ENCODE data around the gene UBE2L6.
A peak's percentile ranks its signal among the peaks of the same experiment; 100 is the strongest.

UBE2L6 gene

DNA sequence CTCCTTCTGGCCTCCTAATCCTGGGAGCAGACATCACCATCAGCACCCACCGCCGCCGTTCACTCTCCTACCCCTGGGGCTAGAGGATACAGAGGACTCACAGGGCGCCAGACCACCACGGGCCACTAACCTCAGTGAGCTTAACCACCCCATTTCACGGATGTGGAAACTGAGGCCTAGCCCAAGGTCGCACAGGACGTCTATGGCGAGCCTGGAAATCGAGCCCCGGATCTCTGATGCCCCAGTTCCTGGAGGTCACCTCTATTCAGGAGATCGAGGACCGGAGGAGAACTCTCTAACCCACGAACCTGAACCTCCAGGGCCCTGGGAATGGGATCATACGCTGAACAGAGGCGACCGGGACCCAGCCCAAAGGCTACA, 37.3 kb downstream of the UBE2L6 start:
- no peak for DNase-seq (ENCODE audit: low spot score)

DNA sequence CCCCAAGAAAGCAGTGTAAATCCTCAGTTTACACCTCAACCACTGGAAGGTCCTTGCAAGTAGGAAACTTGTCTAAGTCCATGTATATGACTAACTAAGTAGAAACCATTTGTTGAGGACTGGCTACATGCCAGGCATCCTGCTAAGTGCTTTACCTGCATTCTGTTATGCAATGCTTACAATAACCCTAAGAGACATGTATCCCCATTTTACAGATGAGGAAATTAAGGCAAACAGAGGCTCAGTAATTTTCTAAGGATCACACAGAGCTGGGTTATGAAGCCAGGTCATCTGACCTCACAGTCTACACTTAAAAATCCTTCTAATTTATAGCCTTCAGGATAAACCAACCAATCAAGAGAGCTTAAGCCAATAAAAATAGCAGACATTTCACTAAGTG, 38.5 kb downstream of the UBE2L6 start:
- no peak for DNase-seq (ENCODE audit: low spot score)

GRCh38 chr11:57527056-57527631, 40.3 kb downstream of the UBE2L6 start:
- peak; percentile 77 for DNase-seq (ENCODE audit: low spot score)

DNA sequence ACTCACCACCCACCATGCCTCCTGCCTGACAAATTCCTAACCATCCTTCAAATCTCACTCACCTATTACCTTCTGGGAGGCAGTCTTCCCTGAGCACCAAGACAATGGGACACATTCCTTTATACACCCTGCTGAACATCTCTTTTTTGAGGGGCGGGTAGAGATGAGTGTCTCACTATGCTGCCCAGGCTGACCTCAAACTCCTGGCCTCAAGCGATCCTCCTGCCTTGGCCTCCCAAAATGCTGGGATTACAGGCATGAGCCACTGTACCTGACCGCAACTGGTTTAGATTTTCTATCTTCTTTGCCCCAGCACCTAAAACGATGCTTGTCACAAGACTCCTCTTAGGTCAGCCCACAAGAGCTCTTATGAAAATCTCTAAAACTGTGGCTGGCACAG, 44.1 kb downstream of the UBE2L6 start:
- no peak for DNase-seq (ENCODE audit: low spot score)

- no peak for DNase-seq (ENCODE audit: low spot score)
Observed at GRCh38 chr11:57521116-57521515, 46.4 kb downstream of the UBE2L6 start.

GRCh38 chr11:57516061-57516443, 51.4 kb downstream of the UBE2L6 start:
- no peak for DNase-seq (ENCODE audit: low spot score)

DNA sequence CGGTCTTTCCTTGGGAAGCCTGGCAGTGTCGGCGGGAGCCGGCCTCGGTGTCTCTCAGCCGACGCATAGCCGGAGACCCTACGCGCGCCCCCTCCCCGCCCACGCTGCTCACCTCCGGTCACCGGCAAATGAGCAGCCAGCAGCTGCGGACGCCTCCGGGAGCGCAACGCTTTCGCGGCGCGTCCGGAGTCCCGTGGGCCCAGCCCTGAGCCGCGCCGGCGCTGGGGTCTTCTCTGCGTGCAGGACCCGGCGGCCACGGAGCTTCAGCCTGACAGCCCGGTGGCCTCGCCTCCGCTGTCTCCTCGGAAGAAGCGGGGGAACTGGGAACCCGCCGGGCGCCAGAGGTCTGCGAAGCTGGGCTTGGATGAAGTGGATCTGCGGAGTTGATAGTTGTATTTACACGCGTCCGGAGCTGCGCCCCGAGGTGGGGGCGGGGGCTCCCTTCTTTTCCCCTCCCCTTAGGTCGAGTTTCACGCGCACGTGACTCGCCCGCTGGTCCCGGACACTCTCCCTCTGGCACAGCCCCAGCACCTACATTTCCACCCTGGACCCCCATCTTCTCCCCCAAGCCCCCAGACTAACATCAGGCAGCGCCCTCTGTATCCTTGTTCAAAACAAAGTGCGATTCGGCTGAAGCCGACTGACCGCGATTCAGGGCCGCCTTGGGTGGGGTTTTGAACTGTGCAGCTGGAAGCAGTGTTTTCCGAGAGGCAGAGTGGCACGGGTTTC, 52.0 kb downstream of the UBE2L6 start, which contains the start of gene SLC43A1:
Gene SLC43A1 (minus strand): TSS at position 371 of the 729 bp plus-strand sequence. CDS start 1,591 bp downstream, outside the sequence.
- peak; percentile 4 for DNase-seq (ENCODE audit: low spot score)

- DNase-seq (ENCODE audit: low spot score), result peak; percentile 31
Observed at GRCh38 chr11:57514538-57515331, 52.7 kb downstream of the UBE2L6 start.

DNA sequence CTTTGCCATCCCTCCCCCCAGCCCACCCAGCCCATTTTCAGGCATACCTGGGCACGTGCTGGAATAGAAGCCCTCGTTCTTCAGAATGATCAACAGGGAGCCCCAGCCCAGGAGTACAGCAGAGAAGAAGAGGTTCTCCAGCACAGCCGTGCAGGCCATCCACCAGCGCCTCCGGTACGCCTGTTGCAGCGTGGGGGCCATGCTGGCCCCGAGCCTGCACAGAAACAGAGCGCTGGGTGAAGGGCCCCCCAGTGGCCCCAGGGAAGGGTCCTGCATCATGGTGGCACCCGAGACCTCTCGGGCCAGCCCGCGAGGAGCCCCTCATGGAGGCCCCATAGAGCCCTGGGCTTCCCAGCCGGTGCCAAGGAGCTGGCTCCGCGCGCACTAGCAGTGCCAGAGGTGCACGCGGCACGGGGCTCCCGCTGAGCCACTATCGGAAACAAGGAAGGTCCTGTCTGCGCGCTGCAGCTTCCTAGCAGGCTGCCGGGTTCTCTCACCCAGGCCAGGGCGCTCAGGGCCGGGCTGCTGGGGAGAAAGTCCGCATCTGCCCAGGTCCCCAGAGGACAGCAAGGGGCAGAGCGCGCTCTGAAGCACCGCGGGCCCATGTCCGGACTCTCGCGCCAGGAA, 53.4 kb downstream of the UBE2L6 start:
- no peak for DNase-seq (ENCODE audit: low spot score)

GRCh38 chr11:57513452-57513795, 54.0 kb downstream of the UBE2L6 start:
- no peak for DNase-seq (ENCODE audit: low spot score)

- DNase-seq (ENCODE audit: low spot score), result no peak
Observed at GRCh38 chr11:57512646-57513451, 54.6 kb downstream of the UBE2L6 start.

DNA sequence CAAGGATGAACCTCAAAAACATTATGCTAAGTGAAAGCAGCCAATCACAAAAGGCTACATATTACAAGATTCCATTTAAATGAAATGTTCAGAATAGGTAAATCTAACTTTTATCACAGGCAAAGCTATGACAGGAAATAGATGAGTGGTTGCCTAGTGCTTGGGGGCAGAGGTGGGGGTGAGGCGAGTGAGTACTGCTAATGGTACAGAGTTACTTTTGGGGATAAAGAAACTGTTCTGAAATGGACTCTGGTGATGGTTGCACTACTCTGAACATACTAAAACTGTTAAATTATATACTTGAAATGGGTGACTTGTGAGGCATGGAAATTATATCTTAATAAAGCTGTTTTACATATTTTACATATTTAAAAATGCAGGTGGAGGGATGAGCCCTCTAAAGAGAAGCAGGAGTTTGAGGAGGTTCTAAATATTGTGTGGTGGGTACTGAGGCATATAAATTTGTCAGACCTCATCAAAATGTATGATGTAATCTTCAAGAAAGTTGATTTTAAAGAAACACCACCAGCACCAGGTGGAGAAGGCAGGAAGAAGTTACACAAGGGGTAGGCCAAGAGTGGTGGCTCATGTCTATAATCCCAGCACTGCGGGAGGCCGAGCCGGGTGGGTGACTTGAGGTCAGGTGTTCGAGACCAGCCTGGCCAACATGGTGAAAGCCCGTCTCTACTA, 55.6 kb downstream of the UBE2L6 start:
- no peak for DNase-seq (ENCODE audit: low spot score)

GRCh38 chr11:57508341-57509170, 58.9 kb downstream of the UBE2L6 start:
- DNase-seq (ENCODE audit: low spot score), result no peak

GRCh38 chr11:57506522-57506921, 61.0 kb downstream of the UBE2L6 start:
- DNase-seq (ENCODE audit: low spot score), result no peak

- DNase-seq (ENCODE audit: low spot score), result no peak
Observed at GRCh38 chr11:57504511-57504910, 63.0 kb downstream of the UBE2L6 start.

DNA sequence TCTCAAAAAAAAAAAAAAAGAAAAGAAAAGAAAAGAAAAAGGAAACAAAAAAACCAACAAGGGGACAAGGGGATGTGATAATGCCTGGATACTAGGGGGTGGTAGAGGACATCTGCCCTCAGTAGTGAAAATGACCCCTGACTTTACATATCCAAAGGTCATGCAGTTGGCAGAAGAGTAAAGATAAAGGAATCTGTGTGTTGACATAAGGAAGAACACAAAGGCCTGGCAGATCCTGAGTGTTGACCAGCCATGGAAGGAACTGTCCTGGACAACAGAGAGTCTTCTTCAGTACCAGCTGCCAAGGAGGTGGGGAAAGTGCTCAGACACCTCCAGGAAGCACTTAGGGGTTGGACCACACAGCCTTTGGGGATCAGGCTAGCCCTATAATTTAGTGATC, 64.6 kb downstream of the UBE2L6 start:
- no peak for DNase-seq (ENCODE audit: low spot score)

DNA sequence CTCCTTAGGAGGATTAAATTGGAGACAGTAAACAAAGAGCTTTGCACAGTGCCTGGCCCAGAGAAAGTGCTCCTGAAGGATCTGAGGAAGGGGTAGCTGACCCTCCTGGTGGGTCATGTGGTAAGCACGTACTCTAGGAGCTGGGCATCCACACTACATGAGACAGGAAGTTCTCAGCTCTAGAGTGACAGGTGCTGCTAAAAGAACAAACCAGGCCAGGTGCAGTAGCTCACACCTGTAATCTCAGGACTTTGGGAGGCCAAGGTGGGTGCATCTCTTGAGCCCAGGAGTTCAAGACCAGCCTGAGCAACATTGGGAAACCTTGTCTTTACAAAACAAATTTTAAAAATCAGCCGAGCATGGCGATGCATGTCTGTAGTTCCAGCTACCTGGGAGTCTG, 65.1 kb downstream of the UBE2L6 start:
- no peak for DNase-seq (ENCODE audit: low spot score)

DNA sequence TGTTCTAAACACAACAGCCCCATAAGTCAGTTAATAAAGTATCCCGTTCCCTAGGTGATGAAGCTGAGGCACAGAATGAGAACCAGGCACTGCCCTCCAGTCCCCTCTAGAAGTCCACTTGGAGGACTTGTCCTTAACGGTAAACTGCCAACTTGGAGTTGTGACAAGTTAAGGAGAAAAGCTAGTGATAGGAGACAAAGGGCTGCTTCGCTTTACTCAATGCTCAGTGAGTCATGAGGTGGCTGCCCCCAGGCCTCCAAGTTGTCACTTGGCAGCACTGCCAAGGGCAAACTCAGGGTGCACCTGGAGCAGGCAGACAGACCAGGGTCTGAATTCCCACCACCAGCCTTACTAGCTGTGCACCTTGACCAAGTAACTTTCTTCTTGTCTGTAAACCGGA, 65.5 kb downstream of the UBE2L6 start:
- DNase-seq (ENCODE audit: low spot score), result no peak

Data from CD4-positive, alpha-beta T cell treated with Interleukin-2 at 100 ng/mL for 4 hours (primary cell).